Measurements from ENCODE around the gene MYO1F. TPM values are rescaled to one million over a fixed set of nuclear protein-coding genes. Genes with fewer than 3 reads are reported as not detected.

Gene MYO1F
- total RNA-seq, 1 donor from 2014 or later = 0.69 TPM

GRCh38 chr19:8504919-8505318, 72.3 kb downstream of the MYO1F start:
- Mint-ChIP-seq H3K27me3 (ENCODE audit: low read depth) (no peaks in the 10 kb centered on the region), H3K4me3 (peak overlapping the region; percentile 62), H3K36me3 (no peaks in the 10 kb centered on the region), H3K4me1 (peaks cover 16% of the 10 kb centered on the region), H3K9me3 (no peaks in the 10 kb centered on the region), H3K27ac (peak overlapping the region; percentile 56)
- no peak for DNase-seq (ENCODE audit: low spot score in 2 of 2, unreplicated experiment in 2 of 2)
- TF ChIP-seq, protein P1, sequence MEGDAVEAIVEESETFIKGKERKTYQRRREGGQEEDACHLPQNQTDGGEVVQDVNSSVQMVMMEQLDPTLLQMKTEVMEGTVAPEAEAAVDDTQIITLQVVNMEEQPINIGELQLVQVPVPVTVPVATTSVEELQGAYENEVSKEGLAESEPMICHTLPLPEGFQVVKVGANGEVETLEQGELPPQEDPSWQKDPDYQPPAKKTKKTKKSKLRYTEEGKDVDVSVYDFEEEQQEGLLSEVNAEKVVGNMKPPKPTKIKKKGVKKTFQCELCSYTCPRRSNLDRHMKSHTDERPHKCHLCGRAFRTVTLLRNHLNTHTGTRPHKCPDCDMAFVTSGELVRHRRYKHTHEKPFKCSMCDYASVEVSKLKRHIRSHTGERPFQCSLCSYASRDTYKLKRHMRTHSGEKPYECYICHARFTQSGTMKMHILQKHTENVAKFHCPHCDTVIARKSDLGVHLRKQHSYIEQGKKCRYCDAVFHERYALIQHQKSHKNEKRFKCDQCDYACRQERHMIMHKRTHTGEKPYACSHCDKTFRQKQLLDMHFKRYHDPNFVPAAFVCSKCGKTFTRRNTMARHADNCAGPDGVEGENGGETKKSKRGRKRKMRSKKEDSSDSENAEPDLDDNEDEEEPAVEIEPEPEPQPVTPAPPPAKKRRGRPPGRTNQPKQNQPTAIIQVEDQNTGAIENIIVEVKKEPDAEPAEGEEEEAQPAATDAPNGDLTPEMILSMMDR (IDR thresholded peaks at IDR 0.05; ENCODE audit: unreplicated experiment) = no peak

DNA sequence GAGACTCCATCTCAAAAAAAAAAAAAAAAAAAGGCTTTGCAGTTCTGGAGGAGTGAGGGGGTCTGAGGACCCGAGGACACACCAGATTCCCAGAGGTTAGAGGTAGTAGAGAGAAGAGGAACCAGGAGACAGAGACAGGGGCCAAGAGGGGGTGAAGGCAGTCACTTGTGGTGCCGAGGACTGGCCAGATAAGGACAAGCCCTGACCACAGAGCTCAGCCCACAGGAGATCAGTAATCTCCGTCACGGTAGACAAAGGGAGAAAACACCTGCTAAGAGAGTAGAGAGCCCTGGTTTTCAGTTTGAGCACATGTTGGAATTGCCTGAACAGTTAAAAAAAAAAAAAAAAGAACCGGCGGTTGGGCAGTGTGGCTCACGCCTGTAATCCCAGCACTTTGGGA, 73.1 kb downstream of the MYO1F start:
- no peaks in the 10 kb centered on the region for H3K27me3 Mint-ChIP-seq (ENCODE audit: low read depth)
- peaks cover 17% of the 10 kb centered on the region for H3K4me1 Mint-ChIP-seq
- DNase-seq (ENCODE audit: low spot score in 2 of 2, unreplicated experiment in 2 of 2) = no peak
- no peak overlapping the region for H3K27ac Mint-ChIP-seq
- H3K4me3 Mint-ChIP-seq = peak overlapping the region; percentile 41
- H3K36me3 Mint-ChIP-seq = no peaks in the 10 kb centered on the region
- H3K9me3 Mint-ChIP-seq = no peaks in the 10 kb centered on the region
- TF ChIP-seq, protein P1 (IDR thresholded peaks at IDR 0.05; ENCODE audit: unreplicated experiment) = no peak

- Mint-ChIP-seq H3K27ac (no peak overlapping the region), H3K4me1 (peaks cover 17% of the 10 kb centered on the region), H3K9me3 (no peaks in the 10 kb centered on the region), H3K4me3 (no peak overlapping the region), H3K36me3 (no peaks in the 10 kb centered on the region), H3K27me3 (ENCODE audit: low read depth) (no peaks in the 10 kb centered on the region)
- TF ChIP-seq, protein P1 (IDR thresholded peaks at IDR 0.05; ENCODE audit: unreplicated experiment) = no peak
- DNase-seq (ENCODE audit: low spot score in 2 of 2, unreplicated experiment in 2 of 2) = no peak
These were observed 73.7 kb downstream of the MYO1F start for GRCh38 chr19:8503510-8503909.

- Mint-ChIP-seq H3K4me1 (peaks cover 17% of the 10 kb centered on the region), H3K36me3 (no peaks in the 10 kb centered on the region), H3K9me3 (no peaks in the 10 kb centered on the region), H3K4me3 (no peak overlapping the region), H3K27me3 (ENCODE audit: low read depth) (no peaks in the 10 kb centered on the region), H3K27ac (no peak overlapping the region)
- DNase-seq (ENCODE audit: low spot score in 2 of 2, unreplicated experiment in 2 of 2) = no peak
- TF ChIP-seq, protein P1 (IDR thresholded peaks at IDR 0.05; ENCODE audit: unreplicated experiment) = no peak
These were observed 75.3 kb downstream of the MYO1F start for GRCh38 chr19:8501981-8502380.

DNA sequence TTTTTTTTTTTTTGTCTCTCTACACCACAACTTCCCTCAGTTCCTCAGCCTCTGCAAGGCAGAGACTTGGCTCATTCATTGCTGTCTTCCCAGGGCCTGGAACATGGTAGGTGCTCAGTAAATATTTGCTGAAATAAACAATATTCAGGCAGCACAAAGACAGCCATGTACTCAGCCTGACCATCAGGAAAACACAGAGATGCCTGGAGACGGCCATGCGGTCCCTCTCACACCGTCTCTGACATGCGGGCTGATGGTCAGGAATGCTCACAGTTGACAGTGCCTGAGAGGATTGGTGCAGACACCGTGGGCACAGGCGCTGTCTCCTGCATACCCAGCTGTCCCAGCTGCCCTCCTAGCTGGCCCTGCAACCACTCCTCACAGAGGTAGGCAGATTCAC, 75.7 kb downstream of the MYO1F start:
- Mint-ChIP-seq H3K27me3 (ENCODE audit: low read depth) (no peaks in the 10 kb centered on the region), H3K27ac (no peak overlapping the region), H3K4me3 (no peak overlapping the region), H3K4me1 (peaks cover 13% of the 10 kb centered on the region), H3K36me3 (no peaks in the 10 kb centered on the region), H3K9me3 (no peaks in the 10 kb centered on the region)
- TF ChIP-seq, protein P1 (IDR thresholded peaks at IDR 0.05; ENCODE audit: unreplicated experiment) = no peak
- DNase-seq (ENCODE audit: low spot score in 2 of 2, unreplicated experiment in 2 of 2) = no peak

GRCh38 chr19:8500158-8500557, 77.1 kb downstream of the MYO1F start:
- DNase-seq (ENCODE audit: low spot score in 2 of 2, unreplicated experiment in 2 of 2) = no peak
- no peaks in the 10 kb centered on the region for H3K36me3 Mint-ChIP-seq
- H3K4me1 Mint-ChIP-seq = peaks cover 9% of the 10 kb centered on the region
- peak overlapping the region; percentile 59 for H3K27ac Mint-ChIP-seq
- H3K4me3 Mint-ChIP-seq = no peak overlapping the region
- H3K9me3 Mint-ChIP-seq = no peaks in the 10 kb centered on the region
- TF ChIP-seq, protein P1 (IDR thresholded peaks at IDR 0.05; ENCODE audit: unreplicated experiment) = no peak
- H3K27me3 Mint-ChIP-seq (ENCODE audit: low read depth) = no peaks in the 10 kb centered on the region

Measured in mesothelial cell of epicardium (in vitro differentiated cells).